Activated CD4-positive, alpha-beta T cell treated with anti-CD3 and anti-CD28 coated beads, Interleukin-2, amount 50 U/mL, for 16 hours (primary cell): ENCODE data around the gene FZD4.
"Not testable (repeated sequence)": the region's sequence is repeated elsewhere in the genome, so short reads cannot be mapped to it uniquely, and the experiment has no call there.

Experiments
- DNase-seq: peaks from one replicate; pipeline ENCODE4 v3.0.0-alpha.2; 2020

The FZD4 gene

DNA sequence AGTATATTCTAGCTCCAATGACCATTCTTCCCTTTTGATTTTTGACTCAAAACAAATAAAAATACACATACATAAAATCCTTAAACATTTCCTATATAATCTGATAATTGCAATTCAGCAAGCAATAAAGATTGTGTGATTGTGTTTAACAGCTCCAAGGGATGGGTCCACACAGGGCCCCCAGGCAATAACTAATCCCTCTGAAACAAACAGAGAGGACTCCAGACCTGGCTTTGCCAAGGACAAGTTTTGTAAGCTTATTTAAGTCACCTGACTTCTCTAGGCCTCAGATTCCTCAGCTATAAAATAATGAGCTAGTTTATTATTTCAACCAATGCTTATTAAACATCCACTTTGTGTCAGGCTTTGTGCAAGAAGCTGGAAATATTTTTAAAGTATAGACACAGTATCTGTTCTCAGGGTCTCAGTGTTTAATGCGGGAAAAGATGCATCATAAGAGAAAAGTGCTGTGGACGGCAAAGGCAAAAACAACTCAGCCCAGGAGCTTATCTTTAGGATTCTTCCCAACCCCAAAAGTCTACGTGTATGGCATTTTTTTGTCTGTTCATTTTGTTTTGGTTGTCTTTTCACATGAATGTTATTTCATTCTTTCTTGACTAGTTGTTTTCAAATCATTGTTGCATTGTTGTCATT, 20.1 kb downstream of the FZD4 start:
- no peak for DNase-seq

DNA sequence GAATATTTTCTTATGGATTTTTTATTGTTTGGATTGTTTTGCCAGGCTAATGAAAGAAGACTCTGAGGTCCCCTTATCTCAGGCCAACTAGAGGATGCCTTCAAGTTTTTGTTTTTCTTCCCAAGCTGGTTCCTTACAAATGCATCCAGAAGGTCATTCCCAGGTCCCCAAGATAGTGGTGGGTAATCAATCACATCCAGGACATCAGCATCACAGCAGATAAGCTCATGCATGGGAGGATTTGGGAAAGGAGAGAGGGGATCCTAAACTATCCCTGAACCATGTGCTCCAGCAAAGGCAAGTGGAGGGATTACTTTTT, 20.7 kb downstream of the FZD4 start:
- DNase-seq = no peak

GRCh38 chr11:86933891-86934581, 21.2 kb downstream of the FZD4 start:
- no peak for DNase-seq

DNA sequence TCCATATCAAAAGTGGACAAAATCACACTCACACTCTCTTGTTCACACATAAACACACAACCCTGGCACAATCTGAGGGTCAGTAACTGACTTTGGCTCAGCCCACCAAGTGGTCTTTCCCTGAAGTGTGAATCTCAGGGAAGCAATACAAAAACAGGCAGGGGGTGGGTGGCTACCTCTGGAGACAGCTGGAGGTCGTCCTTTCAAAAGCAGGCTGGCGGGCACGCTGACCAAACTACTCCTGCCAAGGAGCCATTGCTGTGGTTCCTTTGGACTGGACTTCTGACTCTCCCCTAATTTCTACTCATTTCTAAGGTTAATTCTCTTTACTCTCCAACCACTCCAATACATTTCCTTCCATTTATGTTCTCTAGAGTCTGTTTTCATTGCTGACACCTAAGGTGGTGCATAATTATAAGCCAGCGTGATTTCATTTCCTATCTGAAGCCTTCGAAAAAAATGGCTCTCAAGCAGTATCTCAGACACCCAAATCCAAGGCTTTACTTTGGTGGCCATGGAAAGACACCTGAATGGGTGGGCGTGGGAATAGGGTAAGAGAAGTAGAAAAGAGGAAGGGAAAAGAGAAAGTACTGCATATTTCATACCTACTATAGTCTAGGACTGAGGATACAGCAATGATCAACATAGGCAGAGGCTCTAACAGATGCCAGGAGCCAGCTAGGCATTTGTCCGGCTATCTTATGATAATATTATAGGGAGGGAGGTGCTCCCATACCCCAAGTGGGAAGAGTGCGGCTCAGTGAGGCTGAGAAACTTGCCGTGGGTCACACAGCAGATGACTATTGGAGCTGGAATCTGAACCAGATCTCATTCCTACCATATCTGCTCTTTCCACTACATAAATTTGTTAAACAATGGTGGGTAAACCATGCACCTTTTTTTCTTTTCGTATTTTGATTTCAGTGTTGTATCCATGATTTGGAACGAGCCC, 22.0 kb downstream of the FZD4 start:
- DNase-seq = no peak

DNA sequence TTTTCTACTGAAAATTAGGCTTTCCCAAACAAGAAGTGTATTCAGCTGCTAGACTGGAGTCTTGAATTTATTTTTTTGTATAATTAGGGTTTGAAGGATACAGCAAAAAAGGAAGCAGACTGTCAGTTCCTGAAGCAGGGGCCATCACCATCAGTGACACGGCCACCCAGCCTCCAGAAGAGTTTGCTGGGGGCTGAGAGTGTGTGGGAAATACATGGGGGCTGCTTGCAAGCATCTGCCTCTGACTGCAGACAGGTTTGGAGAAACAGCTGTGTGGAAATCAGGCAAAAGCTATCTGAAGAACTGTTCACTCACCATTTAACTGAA, 23.0 kb downstream of the FZD4 start:
- DNase-seq = no peak

GRCh38 chr11:86931548-86932258, 23.5 kb downstream of the FZD4 start:
- DNase-seq = peak; percentile 24

DNA sequence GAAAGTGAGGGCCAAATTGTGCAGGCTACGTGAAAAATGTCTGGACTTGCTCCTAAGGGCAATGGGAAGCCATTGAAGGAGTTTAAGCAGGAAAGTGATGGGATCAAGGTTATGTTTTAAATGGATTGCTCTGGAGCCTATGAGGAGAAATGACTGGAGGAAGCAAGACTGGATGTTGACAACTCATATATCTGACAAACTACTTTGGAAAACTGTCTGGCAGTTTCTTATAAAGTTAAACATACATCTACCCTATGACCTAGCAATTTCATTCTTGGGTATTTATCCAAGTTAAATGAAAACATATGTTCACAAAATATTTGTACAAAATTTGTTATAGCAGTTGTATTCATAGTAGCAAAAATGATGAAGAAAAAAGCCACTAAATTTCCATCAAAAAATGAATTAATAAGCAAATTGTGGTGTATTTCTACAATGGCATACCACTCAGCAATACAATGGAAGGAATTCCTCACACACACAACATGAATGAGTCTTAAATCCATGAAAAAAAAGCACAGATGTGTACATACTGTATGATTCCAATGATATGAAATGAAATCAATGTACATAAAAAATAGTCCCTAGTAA, 24.1 kb downstream of the FZD4 start:
- no peak for DNase-seq

DNA sequence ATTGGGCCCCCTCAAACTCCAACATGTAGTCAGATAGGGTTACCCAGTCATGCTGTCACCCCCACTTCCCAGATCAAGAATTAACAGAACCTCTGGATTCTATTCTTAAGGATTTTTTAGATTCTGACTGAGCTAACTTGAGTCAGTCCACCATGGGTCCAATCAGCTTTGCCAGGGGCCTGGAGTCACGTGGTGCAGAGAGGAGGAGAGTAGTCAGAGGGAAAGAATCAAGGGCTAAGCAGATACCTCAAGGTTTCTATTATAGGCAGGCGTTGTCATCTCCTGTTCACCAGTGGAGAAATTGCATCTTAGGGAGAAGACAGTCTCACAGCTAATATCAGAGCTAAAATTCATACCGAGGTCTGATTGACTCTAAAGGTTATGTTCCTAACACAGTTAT, 28.2 kb downstream of the FZD4 start:
- no peak for DNase-seq

DNA sequence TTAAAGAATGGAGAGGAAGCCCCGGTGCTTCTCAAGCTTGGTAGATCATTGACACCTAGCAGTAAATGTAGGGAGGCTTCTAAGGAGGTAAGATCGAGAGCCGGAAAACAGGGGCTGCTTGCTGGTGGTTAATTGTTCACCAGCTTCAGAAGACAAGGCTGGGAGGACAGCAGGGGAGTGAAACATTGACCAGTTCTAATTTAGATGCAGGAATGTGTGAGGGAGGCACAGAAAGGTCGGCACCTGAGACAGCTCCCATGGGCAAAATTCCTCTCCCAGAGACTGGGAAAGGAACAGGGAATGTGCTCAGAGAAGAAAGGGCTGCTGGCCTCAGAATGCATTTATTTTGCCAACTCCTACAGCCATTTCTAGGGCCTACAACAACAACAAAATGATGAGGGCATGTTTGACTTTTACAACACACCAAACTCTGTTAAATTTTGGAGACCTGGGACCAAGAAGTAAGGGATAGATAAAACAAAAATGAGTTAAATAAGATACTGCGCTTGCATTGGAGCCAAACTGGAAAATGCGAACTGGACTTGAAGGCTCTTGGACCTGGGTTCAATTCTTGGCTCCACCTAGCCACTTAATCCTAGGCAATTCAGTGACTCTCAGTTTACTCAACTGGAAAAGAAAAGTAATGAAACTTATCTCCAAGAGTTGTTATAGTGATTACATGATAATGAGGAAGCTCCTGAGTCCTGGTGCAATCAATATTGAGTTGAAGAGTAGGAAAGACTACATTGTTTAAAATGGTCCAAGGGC, 31.0 kb downstream of the FZD4 start:
- no peak for DNase-seq

- no peak for DNase-seq
These were observed 33.0 kb downstream of the FZD4 start for GRCh38 chr11:86922225-86922624.

- peak; percentile 47 for DNase-seq
These were observed 35.5 kb downstream of the FZD4 start for GRCh38 chr11:86919557-86920210.

GRCh38 chr11:86918973-86919372, 36.2 kb downstream of the FZD4 start:
- no peak for DNase-seq

GRCh38 chr11:86918496-86918895, 36.7 kb downstream of the FZD4 start:
- DNase-seq = no peak

GRCh38 chr11:86917589-86917988, 37.6 kb downstream of the FZD4 start:
- no peak for DNase-seq

GRCh38 chr11:86916330-86916729, 38.9 kb downstream of the FZD4 start:
- DNase-seq = no peak

GRCh38 chr11:86915850-86916249, 39.3 kb downstream of the FZD4 start:
- DNase-seq = not testable (repeated sequence)

DNA sequence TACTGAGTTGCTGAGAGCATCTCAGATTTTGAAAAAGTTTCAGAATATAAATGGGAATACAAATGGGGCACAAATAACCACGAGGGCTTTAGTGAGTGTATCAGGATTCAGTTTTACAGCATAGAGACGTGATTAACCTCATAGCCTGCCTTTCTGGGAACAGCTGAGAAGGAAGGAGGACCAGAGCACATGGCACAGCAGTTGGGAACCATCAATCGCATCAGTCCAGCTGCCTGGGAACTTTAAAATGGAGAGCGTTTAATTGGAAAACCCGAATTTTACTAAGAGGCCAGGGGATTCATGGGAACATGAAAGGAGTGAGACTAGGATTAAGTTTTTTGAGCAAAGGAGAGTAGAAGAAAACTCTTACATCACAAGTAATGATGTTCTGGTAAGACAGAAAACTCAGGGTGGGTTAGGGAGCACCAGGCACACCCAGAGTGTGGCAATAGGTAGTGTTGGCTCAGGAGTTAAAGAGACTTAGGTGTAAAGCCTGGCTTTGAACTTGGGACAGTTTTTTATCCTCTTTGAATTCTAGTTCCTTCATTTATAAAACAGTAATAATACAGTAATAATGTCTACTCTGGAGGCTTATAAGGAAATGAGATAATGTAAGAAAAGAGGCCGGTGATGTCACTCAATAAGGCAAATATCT, 40.2 kb downstream of the FZD4 start:
- no peak for DNase-seq

GRCh38 chr11:86912238-86912637, 43.0 kb downstream of the FZD4 start:
- DNase-seq = no peak

DNA sequence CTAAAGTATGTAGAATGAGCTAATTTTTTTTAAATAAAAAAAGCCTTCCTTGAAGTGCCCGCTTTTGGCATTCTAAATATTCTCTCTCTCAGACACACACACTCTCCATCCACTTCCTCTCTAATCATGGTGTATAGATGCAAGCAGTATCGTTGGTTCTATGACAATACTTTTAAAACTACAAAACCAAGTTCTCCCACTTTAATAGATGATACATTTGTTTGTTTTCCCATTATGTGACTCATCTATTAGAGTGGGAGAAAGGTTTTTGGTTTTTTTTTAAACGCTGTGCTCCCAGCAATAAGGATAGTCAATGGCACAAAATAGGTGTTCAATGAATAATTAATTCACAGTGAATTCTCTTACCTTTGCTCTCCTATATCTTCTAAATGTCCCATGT, 44.6 kb downstream of the FZD4 start:
- DNase-seq = no peak

DNA sequence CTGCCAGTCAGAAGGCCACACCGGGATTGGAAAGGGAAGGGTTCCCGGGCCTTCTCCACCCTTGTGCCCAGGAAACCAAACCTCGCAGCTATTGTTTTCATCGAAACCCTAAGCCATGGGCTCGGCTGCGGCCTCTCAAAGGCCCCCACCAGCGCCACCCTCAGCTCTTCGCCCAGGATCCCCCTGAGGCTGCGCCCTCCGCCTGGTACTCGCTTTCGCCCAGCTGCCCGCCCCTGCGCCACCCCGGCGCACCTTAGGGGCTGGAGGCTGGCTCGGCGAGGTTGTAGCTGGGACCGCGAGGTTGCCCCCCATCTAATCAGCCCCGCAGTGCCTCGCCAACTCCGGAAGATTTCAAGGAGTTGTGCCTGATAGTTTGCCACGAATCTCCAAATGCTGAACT, 49.0 kb downstream of the FZD4 start:
- DNase-seq = no peak

GRCh38 chr11:86905252-86905651, 49.9 kb downstream of the FZD4 start:
- peak; percentile 48 for DNase-seq
